Activated B cell treated with CpG ODN at 0.5 μM for 24 hours (primary cell): ENCODE data around the gene ZNF263. TPM values are rescaled to one million over a fixed set of nuclear protein-coding genes. Genes with fewer than 3 reads are reported as not detected.

Source experiments
- ATAC-seq: fragments of 200-7000 bp; cut with Tn5 transposase; one replicate; pipeline ENCODE4 v1.10.0; 2021; ENCODE audit warnings: low read depth, mild to moderate bottlenecking, moderate library complexity
- CTCF ChIA-PET: fragments of 350-600 bp; sonication (Branson Sonifier 250); formaldehyde crosslinking; loops from one replicate; lab custom pipeline; 2021; ENCODE audit warnings: antibody characterized with exemption; lab: Charles Lee
- POLR2A ChIA-PET: fragments of 350-600 bp; sonication (Branson Sonifier 250); formaldehyde crosslinking; loops from one replicate; lab custom pipeline; 2021; ENCODE audit warnings: antibody characterized with exemption; lab: Charles Lee
- DNase-seq: peaks from one replicate; pipeline ENCODE4 v3.0.0; 2022
- H3K27ac Mint-ChIP-seq: one replicate; pipeline ENCODE4 v1.8.0; 2020; ENCODE audit warnings: mixed read lengths
- H3K27me3 Mint-ChIP-seq: one replicate; pipeline ENCODE4 v1.8.0; 2021; ENCODE audit warnings: mixed read lengths
- H3K36me3 Mint-ChIP-seq: one replicate; pipeline ENCODE4 v1.8.0; 2021; ENCODE audit warnings: low read depth, mixed read lengths
- H3K4me1 Mint-ChIP-seq: one replicate; pipeline ENCODE4 v1.8.0; 2021; ENCODE audit warnings: mixed read lengths
- H3K4me3 Mint-ChIP-seq: one replicate; pipeline ENCODE4 v1.8.0; 2020; ENCODE audit warnings: mild to moderate bottlenecking, mixed read lengths
- H3K9me3 Mint-ChIP-seq: one replicate; pipeline ENCODE4 v1.8.0; 2020; ENCODE audit warnings: mixed read lengths
- CTCF ChIP-seq: fragments of 200-600 bp; IDR thresholded peaks from one replicate; pipeline ENCODE4 v1.8.0; 2022; ENCODE audit warnings: antibody characterized with exemption, mild to moderate bottlenecking
- intact Hi-C: fragments of 100-400 bp; cut with micrococcal nuclease; formaldehyde crosslinking; loops from one replicate; pipeline ENCODE4 v1.15.1; 2024
- total RNA-seq: library from RNA; stranded (reverse); gene quantifications from 2 replicates; pipeline ENCODE4 v1.2.3, GENCODE V29; 2022

Gene ZNF263
- total RNA-seq, 1 donor from 2014 or later = 42.9 TPM

DNA sequence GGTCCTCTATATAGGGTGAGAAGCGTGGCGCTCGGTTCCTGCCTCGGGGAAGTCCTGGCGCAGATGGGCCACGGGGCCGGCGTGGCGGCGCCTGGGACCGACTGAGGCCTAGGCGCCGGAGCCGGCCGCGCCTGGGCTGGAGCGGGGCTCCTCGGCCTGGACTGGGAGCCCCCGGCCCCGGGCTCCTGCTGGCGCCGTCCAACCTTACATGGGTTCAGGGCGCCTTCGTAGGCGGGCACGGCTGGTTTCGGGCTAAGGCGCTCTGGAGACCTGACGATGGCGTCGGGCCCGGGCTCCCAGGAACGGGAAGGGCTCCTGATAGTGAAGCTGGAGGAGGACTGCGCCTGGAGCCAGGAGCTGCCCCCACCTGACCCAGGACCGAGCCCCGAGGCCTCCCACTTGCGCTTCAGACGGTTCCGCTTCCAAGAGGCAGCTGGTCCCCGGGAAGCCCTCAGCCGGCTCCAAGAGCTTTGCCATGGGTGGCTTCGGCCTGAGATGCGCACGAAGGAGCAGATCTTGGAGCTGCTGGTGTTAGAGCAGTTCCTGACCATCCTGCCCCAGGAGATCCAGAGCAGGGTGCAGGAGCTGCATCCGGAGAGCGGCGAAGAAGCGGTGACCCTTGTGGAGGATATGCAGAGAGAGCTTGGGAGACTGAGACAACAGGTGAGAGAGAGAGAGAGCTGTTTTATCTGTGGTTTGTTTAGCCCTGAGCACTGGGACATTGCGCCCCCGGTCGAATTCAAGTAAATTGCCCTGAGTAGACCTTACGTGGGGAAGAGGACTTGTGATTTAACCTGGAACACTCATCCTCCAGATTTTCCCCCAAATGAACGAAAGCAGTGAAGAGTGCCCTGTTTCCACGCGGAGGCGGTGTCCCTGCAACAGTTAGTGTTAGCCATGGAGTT, 504 bp downstream of the ZNF263 start:
- H3K27ac Mint-ChIP-seq = peak overlapping the region; percentile 99
- no peak for TF ChIP-seq CTCF
- H3K27me3 Mint-ChIP-seq = no peaks in the 10 kb centered on the region
- intact Hi-C loops = loop anchor here (1.0 to 5.0 kb wide), 9 partner anchors 19 to 434 kb away; partner anchors contain the start of genes NAA60, SLX4, TIGD7 and TRAP1
- no peak for DNase-seq
- CTCF ChIA-PET = interaction anchor here (2.6 kb wide), 1 partner anchor 17 kb away, joined by 8 read pairs; no protein-coding TSS in a partner anchor
- H3K4me3 Mint-ChIP-seq = peak overlapping the region; percentile 95
- ATAC-seq = no peak
- H3K36me3 Mint-ChIP-seq = peaks cover 53% of the 10 kb centered on the region
- H3K4me1 Mint-ChIP-seq = peaks cover 40% of the 10 kb centered on the region
- POLR2A ChIA-PET = interaction anchor here (0.6 to 3.3 kb wide), 27 partner anchors 9 to 1034 kb away, joined by 3 to 82 read pairs (median 4); partner anchors contain the start of genes FLYWCH2, NAA60, TIGD7 and ZNF174
- peaks cover 3% of the 10 kb centered on the region for H3K9me3 Mint-ChIP-seq

DNA sequence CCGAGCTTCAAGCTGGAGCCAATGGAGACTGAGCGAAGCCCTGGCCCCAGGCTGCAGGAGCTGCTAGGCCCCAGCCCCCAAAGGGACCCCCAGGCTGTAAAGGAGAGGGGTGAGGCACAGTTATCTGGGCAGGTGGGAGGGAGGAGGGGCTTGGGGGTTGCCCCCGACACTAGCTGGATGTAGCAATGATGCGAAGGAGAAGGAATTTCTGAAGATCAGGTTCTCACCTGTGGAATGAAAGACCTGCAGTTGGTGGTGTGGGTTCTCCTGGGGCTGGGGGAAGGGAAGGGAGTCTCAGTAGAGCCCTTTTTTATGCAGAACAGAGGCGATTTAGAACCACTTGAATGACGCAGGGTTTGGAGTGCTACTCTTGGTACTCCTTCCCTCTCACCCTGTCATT, 1.8 kb downstream of the ZNF263 start:
- CTCF ChIA-PET = no interaction called here

GRCh38 chr16:3289998-3290673, 6.8 kb downstream of the ZNF263 start:
- Mint-ChIP-seq H3K27me3 (no peaks in the 10 kb centered on the region), H3K4me1 (peaks cover 21% of the 10 kb centered on the region), H3K36me3 (peaks cover 91% of the 10 kb centered on the region), H3K4me3 (no peak overlapping the region), H3K27ac (peak overlapping the region; percentile 41), H3K9me3 (peaks cover 18% of the 10 kb centered on the region)
- ATAC-seq (no peak), DNase-seq (no peak)
- intact Hi-C loops = no loop called here
- POLR2A ChIA-PET = interaction anchor here (1.1 kb wide), 1 partner anchor 15 kb away, joined by 3 read pairs; the partner anchor contains the start of genes TIGD7 and ZNF75A
- CTCF ChIA-PET = interaction anchor here (1.3 kb wide), 1 partner anchor 15 kb away, joined by 3 read pairs; no protein-coding TSS in a partner anchor
- no peak for TF ChIP-seq CTCF

More for the DNA sequence above, 1.8 kb downstream of the ZNF263 start:
- intact Hi-C loops = no loop called here
- TF ChIP-seq CTCF = no peak
- Mint-ChIP-seq H3K36me3 (peaks cover 66% of the 10 kb centered on the region), H3K4me3 (peak overlapping the region; percentile 95), H3K4me1 (peaks cover 40% of the 10 kb centered on the region), H3K9me3 (peaks cover 3% of the 10 kb centered on the region), H3K27me3 (no peaks in the 10 kb centered on the region), H3K27ac (no peak overlapping the region)
- no peak for DNase-seq
- ATAC-seq = no peak
- POLR2A ChIA-PET = interaction anchor here (2.7 kb wide), 1 partner anchor 12 kb away, joined by 17 read pairs; no protein-coding TSS in a partner anchor

DNA sequence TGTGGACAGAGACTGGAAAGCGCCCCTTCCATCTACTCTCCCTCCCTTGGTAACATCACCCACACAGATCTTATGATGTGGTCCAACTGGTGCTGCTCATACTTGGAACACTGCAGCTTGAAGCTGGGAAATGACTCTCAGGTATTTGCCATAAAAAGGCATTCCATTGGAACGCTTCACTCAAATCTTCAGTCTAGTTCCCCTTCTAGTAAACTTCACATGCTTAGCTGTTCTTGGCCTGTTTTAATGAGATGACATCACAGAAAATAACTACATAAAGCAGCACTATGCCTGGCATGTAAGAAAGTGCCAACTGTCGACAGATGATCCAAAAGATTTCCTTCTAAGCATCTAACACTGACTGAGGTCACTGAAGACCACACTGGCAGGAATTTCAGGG, 9.3 kb downstream of the ZNF263 start:
- peaks cover 82% of the 10 kb centered on the region for H3K36me3 Mint-ChIP-seq
- no peak for TF ChIP-seq CTCF
- intact Hi-C loops = no loop called here
- ATAC-seq (no peak), DNase-seq (no peak)
- POLR2A ChIA-PET = interaction anchor here (0.7 to 1.6 kb wide), 2 partner anchors 9 to 12 kb away, joined by 3 to 9 read pairs; partner anchors contain the start of genes TIGD7, ZNF263 and ZNF75A
- H3K4me3 Mint-ChIP-seq = no peak overlapping the region
- CTCF ChIA-PET = no interaction called here
- H3K4me1 Mint-ChIP-seq = peaks cover 6% of the 10 kb centered on the region
- H3K27me3 Mint-ChIP-seq = no peaks in the 10 kb centered on the region
- peaks cover 23% of the 10 kb centered on the region for H3K9me3 Mint-ChIP-seq
- no peak overlapping the region for H3K27ac Mint-ChIP-seq
